K562 (cell line): ENCODE data around the gene UTS2R. TPM values are rescaled to one million over a fixed set of nuclear protein-coding genes. Genes with fewer than 3 reads are reported as not detected.

Experiments used
- ATAC-seq: fragments of 200-7000 bp; cut with Tn5 transposase; 3 replicates; pipeline ENCODE4 v1.9.1; 2020; ENCODE audit warnings: moderate library complexity
- BruUV-seq: library from RNA; stranded (reverse); fragments of 400-500 nt; replicated peaks from 2 replicates; lab custom pipeline; 2021; lab: Mats Ljungman, UMichigan
- CTCF ChIA-PET: fragments of 300-600 bp; formaldehyde crosslinking; extraction: SDS; loops from one replicate; lab custom pipeline; 2021; ENCODE audit warnings: low intra/inter-chr PET ratio; lab: Yijun Ruan, JAX
- POLR2A ChIA-PET: fragments of 300-600, 350-650 bp; sonication (Branson Sonifier 250); formaldehyde crosslinking; extraction: SDS; loops from one replicate; lab custom pipeline; 2021; ENCODE audit warnings: antibody characterized with exemption, inconsistent platforms; lab: Yijun Ruan, JAX
- DNase-seq, 4 experiments: peaks; one replicate each; pipeline versions ENCODE4 v3.0.0 to v3.0.0-alpha.2; 2011 to 2018; ENCODE audit warnings: low spot score in 3 of 4, mixed read lengths in 3 of 4; ENCODE audit errors: extremely low read depth in 1 of 4
- FAIRE-seq: peaks from 2 replicates; lab custom pipeline; 2011; peaks lifted over from hg19 to GRCh38; lab: Jason Lieb, UNC
- H2AFZ ChIP-seq: 2 replicates; pipeline ENCODE4 v1.6.0; 2011; ENCODE audit warnings: low read depth, low read length, control low read depth, inconsistent platforms
- H3K27ac ChIP-seq: fragments of 200-600 bp; 3 replicates; pipeline ENCODE4 v1.8.0; 2011; ENCODE audit warnings: low read depth, mild to moderate bottlenecking, control low read depth, inconsistent platforms, low read length, moderate library complexity, mixed read lengths; ENCODE audit errors: extremely low read depth
- H3K27me3 ChIP-seq, 2 experiments: fragments of 300-600 bp in 1 of 2; 2 replicates in 1 of 2; 3 replicates in 1 of 2; pipeline versions ENCODE4 v1.6.0 to v1.8.0; 2011; ENCODE audit warnings: inconsistent platforms in 2 of 2, low read length in 2 of 2, mild to moderate bottlenecking in 1 of 2, mixed read lengths in 1 of 2, moderate library complexity in 1 of 2; ENCODE audit not compliant: control insufficient read depth in 2 of 2, insufficient read depth in 2 of 2
- H3K36me3 ChIP-seq: fragments of 300-600 bp; 3 replicates; pipeline ENCODE4 v1.8.0; 2011; ENCODE audit warnings: mild to moderate bottlenecking, low read length, inconsistent platforms; ENCODE audit not compliant: control insufficient read depth, insufficient read depth
- H3K4me1 ChIP-seq, 2 experiments: fragments of 200-600 bp in 1 of 2; replicated peaks in 1 of 2; 2 replicates in 1 of 2; 3 replicates in 1 of 2; pipeline versions ENCODE4 v1.5.1 to v1.8.0; 2011; ENCODE audit warnings: inconsistent platforms in 2 of 2, low read length in 2 of 2, mild to moderate bottlenecking in 1 of 2, mixed read lengths in 1 of 2, moderate library complexity in 1 of 2; ENCODE audit not compliant: control insufficient read depth in 2 of 2, insufficient read depth in 2 of 2
- H3K4me2 ChIP-seq: 2 replicates; pipeline ENCODE4 v1.6.1; 2011; ENCODE audit warnings: low read length, control low read depth, inconsistent platforms, mixed read lengths; ENCODE audit not compliant: insufficient read depth
- H3K4me3 ChIP-seq: fragments of 200-600 bp; sonication (generic), shearing (Covaris generic); 2 replicates; pipeline ENCODE4 v1.5.1; 2016; ENCODE audit warnings: control low read depth, inconsistent platforms
- H3K79me2 ChIP-seq: fragments of 200-600 bp; 3 replicates; pipeline ENCODE4 v1.8.0; 2011; ENCODE audit warnings: low read length, inconsistent platforms; ENCODE audit not compliant: control insufficient read depth, insufficient read depth
- H3K9ac ChIP-seq, 2 experiments: 2 replicates each; pipeline versions ENCODE4 v1.6.0 to v1.6.1; 2011; ENCODE audit warnings: low read depth in 2 of 2, low read length in 2 of 2, control low read depth in 1 of 2, inconsistent platforms in 1 of 2, mild to moderate bottlenecking in 1 of 2, mixed read lengths in 1 of 2; ENCODE audit not compliant: insufficient read depth in 1 of 2
- H3K9me1 ChIP-seq: one replicate; pipeline ENCODE4 v1.6.0; 2011; ENCODE audit warnings: inconsistent platforms, mild to moderate bottlenecking, low read length, moderate library complexity; ENCODE audit not compliant: control insufficient read depth, insufficient read depth
- H3K9me3 ChIP-seq: replicated peaks from 2 replicates; pipeline ENCODE4 v1.5.1; 2011; ENCODE audit warnings: low read depth, low read length, inconsistent platforms; ENCODE audit not compliant: control insufficient read depth, insufficient read depth
- H4K20me1 ChIP-seq: replicated peaks from 2 replicates; pipeline ENCODE4 v1.6.1; 2011; ENCODE audit warnings: low read length, inconsistent platforms, mixed read lengths; ENCODE audit not compliant: control insufficient read depth, insufficient read depth
- JUN ChIP-seq, 2 experiments: sonication (generic) in 1 of 2; formaldehyde crosslinking in 1 of 2; IDR thresholded peaks; 2 replicates each; pipeline versions ENCODE4 v1.6.1 to v1.8.0; 2012 to 2022; ENCODE audit warnings: borderline replicate concordance in 2 of 2, mild to moderate bottlenecking in 2 of 2, improper control_type of control experiment in 1 of 2, low read depth in 1 of 2, low read length in 1 of 2, missing genetic modification reagents in 1 of 2
- OTX1 ChIP-seq: fragments of 450-650 bp; formaldehyde crosslinking; IDR thresholded peaks from 2 replicates; pipeline ENCODE4 v1.4.0; 2022; ENCODE audit warnings: mild to moderate bottlenecking
- U2AF2 ChIP-seq: fragments of 200-400 bp; formaldehyde crosslinking; optimal IDR thresholded peaks from 2 replicates; pipeline ENCODE3; 2017; ENCODE audit warnings: low read depth, mild to moderate bottlenecking, low read length
- ZC3H8 ChIP-seq: fragments of 450-650 bp; IDR thresholded peaks from 2 replicates; pipeline ENCODE4 v1.6.1; 2017
- WGBS: fragments of 100-300 bp; shearing (Covaris generic); methylation state at CpG from one replicate; pipeline ENCODE4 v1.1.6; 2016; ENCODE audit warnings: low coverage, mixed read lengths; ENCODE audit not compliant: insufficient coverage; ENCODE audit errors: missing lambda C conversion rate; 5-methylcytosine and 5-hydroxymethylcytosine counted together
- in situ Hi-C: fragments of 300-500 bp; cut with MboI; formaldehyde crosslinking; loops from 4 replicates; pipeline ENCODE4 v1.15.0; 2018; ENCODE audit warnings: inconsistent platforms, mixed read lengths
- intact Hi-C: fragments of 100-400 bp; cut with micrococcal nuclease; formaldehyde crosslinking; loops from 2 replicates; pipeline ENCODE4 v1.14.2; 2022
- polyA plus RNA-seq, 8 experiments: library from polyadenylated mRNA; depleted of rRNA in 4 of 8; stranded (reverse) in 5 of 8; unstranded in 3 of 8; fragments of >200 nt; fragmentation: Nextera tagmentation in 2 of 8; fragmentation: Illumina TruSeq in 1 of 8; extraction: Ambion mirVana in 2 of 8; extraction: Trizol in 1 of 8; gene quantifications; 2 replicates each; pipeline versions ENCODE4 v1.2.1 to v1.2.3, GENCODE V29; 2011 to 2014; ENCODE audit warnings: inconsistent platforms in 1 of 8, missing spikeins in 1 of 8
- total RNA-seq, 7 experiments: library from RNA; depleted of rRNA in 6 of 7; stranded (reverse); fragments of >200 nt in 6 of 7; fragmentation: Illumina TruSeq in 2 of 7; extraction: Trizol in 2 of 7; gene quantifications; 2 replicates each; pipeline versions ENCODE4 v1.2.1 to v1.2.3, GENCODE V29; 2011 to 2021; ENCODE audit warnings: low replicate concordance in 1 of 7
- TF ChIP-seq, protein P1 (sequence below): fragments of 450-650 bp; formaldehyde crosslinking; IDR thresholded peaks from 2 replicates; pipeline ENCODE4 v1.4.0; 2022; ENCODE audit warnings: missing genetic modification characterization
- TF ChIP-seq, protein P2 (sequence below), 2 experiments: fragments of 450-650 bp; IDR thresholded peaks; 2 replicates each; pipeline ENCODE4 v1.6.1; 2016

UTS2R gene
- total and polyA plus RNA-seq, 9 of the 15 experiments (the other 6 are each of a cell fraction or from before 2014, with no cell fraction given): 0.22 TPM; not detected in 8

DNA sequence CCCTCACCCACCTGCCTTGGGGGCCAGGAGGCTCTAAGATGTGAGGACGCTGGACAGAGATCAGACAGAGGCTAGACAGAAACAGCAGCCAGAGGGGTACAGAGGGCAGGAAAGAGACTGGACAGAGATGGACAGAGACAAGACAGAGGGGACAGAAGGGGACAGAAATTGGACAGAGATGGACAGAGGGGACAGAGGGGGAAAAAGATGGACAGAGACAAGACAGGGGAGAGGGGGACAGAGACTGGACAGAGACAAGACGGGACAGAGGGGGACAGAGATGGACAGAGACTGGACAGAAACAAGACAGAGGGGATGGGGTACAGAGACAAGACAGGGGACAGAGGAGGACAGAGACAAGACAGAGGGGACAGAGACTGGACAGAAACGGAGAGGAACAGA is 16.1 kb downstream of the UTS2R start:
- DNase-seq (no peak), FAIRE-seq (no peak), ATAC-seq (no peak)
- no peak overlapping the region for H3K27ac ChIP-seq
- no TSS peak for BruUV-seq
- in situ Hi-C loops: no loop called here
- intact Hi-C loops: no loop called here
- ChIA-PET POLR2A (no interaction called here), CTCF (interaction anchor here (0.9 kb wide), 1 partner anchor 37 kb away, joined by 3 read pairs; no protein-coding TSS in a partner anchor)
- 0 out of 2 replicates have a peak, but pooled peaks have one; percentile 48 for TF ChIP-seq OTX1 (CRISPR knock-in tag)
- TF ChIP-seq, protein P1, sequence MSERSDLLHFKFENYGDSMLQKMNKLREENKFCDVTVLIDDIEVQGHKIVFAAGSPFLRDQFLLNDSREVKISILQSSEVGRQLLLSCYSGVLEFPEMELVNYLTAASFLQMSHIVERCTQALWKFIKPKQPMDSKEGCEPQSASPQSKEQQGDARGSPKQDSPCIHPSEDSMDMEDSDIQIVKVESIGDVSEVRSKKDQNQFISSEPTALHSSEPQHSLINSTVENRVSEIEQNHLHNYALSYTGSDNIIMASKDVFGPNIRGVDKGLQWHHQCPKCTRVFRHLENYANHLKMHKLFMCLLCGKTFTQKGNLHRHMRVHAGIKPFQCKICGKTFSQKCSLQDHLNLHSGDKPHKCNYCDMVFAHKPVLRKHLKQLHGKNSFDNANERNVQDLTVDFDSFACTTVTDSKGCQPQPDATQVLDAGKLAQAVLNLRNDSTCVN (CRISPR knock-in tag): 0 out of 2 replicates have a peak, but pooled peaks have one; percentile 14
- TF ChIP-seq ZC3H8: no peak
- TF ChIP-seq, protein P2, sequence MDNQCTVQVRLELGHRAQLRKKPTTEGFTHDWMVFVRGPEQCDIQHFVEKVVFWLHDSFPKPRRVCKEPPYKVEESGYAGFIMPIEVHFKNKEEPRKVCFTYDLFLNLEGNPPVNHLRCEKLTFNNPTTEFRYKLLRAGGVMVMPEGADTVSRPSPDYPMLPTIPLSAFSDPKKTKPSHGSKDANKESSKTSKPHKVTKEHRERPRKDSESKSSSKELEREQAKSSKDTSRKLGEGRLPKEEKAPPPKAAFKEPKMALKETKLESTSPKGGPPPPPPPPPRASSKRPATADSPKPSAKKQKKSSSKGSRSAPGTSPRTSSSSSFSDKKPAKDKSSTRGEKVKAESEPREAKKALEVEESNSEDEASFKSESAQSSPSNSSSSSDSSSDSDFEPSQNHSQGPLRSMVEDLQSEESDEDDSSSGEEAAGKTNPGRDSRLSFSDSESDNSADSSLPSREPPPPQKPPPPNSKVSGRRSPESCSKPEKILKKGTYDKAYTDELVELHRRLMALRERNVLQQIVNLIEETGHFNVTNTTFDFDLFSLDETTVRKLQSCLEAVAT (IDR thresholded peaks at IDR 0.05): peak in 1 of 2 experiments; percentile 41; a peak in 1 of 4 replicates
- TF ChIP-seq JUN (IDR thresholded peaks at IDR 0.05; ENCODE audit: borderline replicate concordance, low read depth, low read length): no peak
- no peak for TF ChIP-seq JUN (CRISPR knock-in tag; IDR thresholded peaks at IDR 0.05; ENCODE audit: borderline replicate concordance)
- TF ChIP-seq U2AF2: no peak
- peaks cover 0 to 67% of the 10 kb centered on the region in 2 experiments; a peak in 3 of 5 replicates for H3K4me1 ChIP-seq
- peaks cover 13% of the 10 kb centered on the region; the same call in 1 of the 3 replicates for H3K36me3 ChIP-seq
- H3K9me1 ChIP-seq: no peaks in the 10 kb centered on the region
- H3K4me3 ChIP-seq: no peak overlapping the region
- H3K9me3 ChIP-seq: no peaks in the 10 kb centered on the region
- H2AFZ ChIP-seq: no peak overlapping the region
- no peaks in the 10 kb centered on the region for H4K20me1 ChIP-seq
- WGBS: 26% methylated on average over 3 of the region's 3 CpGs
- no peaks in the 10 kb centered on the region for H3K79me2 ChIP-seq
- no peak overlapping the region for H3K4me2 ChIP-seq
- peaks cover 0 to 7% of the 10 kb centered on the region in 2 experiments; a peak in 1 of 5 replicates for H3K27me3 ChIP-seq
- peak overlapping the region in 1 of 2 experiments; percentile 89; a peak in 2 of 4 replicates for H3K9ac ChIP-seq
